A673 (cell line): Measurements from ENCODE around the gene GUCD1. TPM values are rescaled to one million over a fixed set of nuclear protein-coding genes. Genes with fewer than 3 reads are reported as not detected.
A peak's percentile ranks its signal among the peaks of the same experiment; 100 is the strongest.

ENCODE experiments used
- BruUV-seq: library from RNA; stranded (reverse); fragments of 400-500 nt; replicated peaks from 2 replicates; lab custom pipeline; 2021; lab: Mats Ljungman, UMichigan
- CTCF ChIA-PET: fragments of 300-600 bp; sonication (Branson Sonifier 250); formaldehyde crosslinking; loops from one replicate; lab custom pipeline; 2022; ENCODE audit warnings: antibody characterized with exemption; lab: Charles Lee
- POLR2A ChIA-PET: fragments of 300-600 bp; sonication (Branson Sonifier 250); formaldehyde crosslinking; loops from one replicate; lab custom pipeline; 2022; ENCODE audit warnings: antibody characterized with exemption; ENCODE audit not compliant: low non-redundant PET; lab: Charles Lee
- DNase-seq: peaks from one replicate; pipeline ENCODE4 v3.0.0-alpha.2; 2015; ENCODE audit warnings: low spot score
- H3K27ac ChIP-seq: fragments of 200-600 bp; sonication (generic); 2 replicates; pipeline ENCODE4 v1.5.1; 2016; ENCODE audit warnings: mixed run types, low read depth, mild to moderate bottlenecking, mixed read lengths, antibody characterized with exemption, low read length; ENCODE audit not compliant: poor library complexity, severe bottlenecking
- H3K27me3 ChIP-seq: fragments of 200-600 bp; sonication (generic); replicated peaks from 2 replicates; pipeline ENCODE4 v1.6.1; 2017; ENCODE audit warnings: mixed run types, low read depth, mild to moderate bottlenecking, mixed read lengths, antibody characterized with exemption, low read length; ENCODE audit not compliant: insufficient read depth, poor library complexity
- H3K36me3 ChIP-seq: fragments of 200-600 bp; sonication (generic); 2 replicates; pipeline ENCODE4 v1.6.1; 2016; ENCODE audit warnings: mixed run types, mild to moderate bottlenecking, mixed read lengths, antibody characterized with exemption, low read length; ENCODE audit not compliant: insufficient read depth, poor library complexity, severe bottlenecking
- H3K4me1 ChIP-seq: fragments of 200-600 bp; sonication (generic); 2 replicates; pipeline ENCODE4 v1.6.1; 2017; ENCODE audit warnings: mixed run types, mild to moderate bottlenecking, mixed read lengths, antibody characterized with exemption, low read length; ENCODE audit not compliant: insufficient read depth, poor library complexity, severe bottlenecking
- H3K4me3 ChIP-seq: fragments of 200-600 bp; sonication (generic); 2 replicates; pipeline ENCODE4 v1.5.1; 2016; ENCODE audit warnings: low read depth, mixed run types, mild to moderate bottlenecking, mixed read lengths, low read length; ENCODE audit not compliant: poor library complexity, severe bottlenecking
- H3K9me3 ChIP-seq: fragments of 200-600 bp; sonication (generic); 2 replicates; pipeline ENCODE4 v1.6.1; 2016; ENCODE audit warnings: mixed run types, low read depth, mild to moderate bottlenecking, mixed read lengths, antibody characterized with exemption, low read length; ENCODE audit not compliant: poor library complexity, severe bottlenecking
- CTCF ChIP-seq: fragments of 300-800, 200-600 bp; sonication (generic); conservative IDR thresholded peaks from 2 replicates; pipeline ENCODE4 v1.5.1; 2017; ENCODE audit warnings: low read depth, mild to moderate bottlenecking, antibody characterized with exemption, low read length, moderate library complexity, mixed read lengths
- EZH2 ChIP-seq: fragments of 200-600 bp; sonication (generic); IDR thresholded peaks from 2 replicates; pipeline ENCODE4 v1.6.1; 2017; ENCODE audit warnings: borderline replicate concordance, low read depth, mild to moderate bottlenecking, mixed read lengths, antibody characterized with exemption, low read length; ENCODE audit not compliant: poor library complexity, severe bottlenecking
- intact Hi-C: fragments of 100-400 bp; cut with micrococcal nuclease; formaldehyde crosslinking; loops from one replicate; pipeline ENCODE4 v1.10.0; 2022; ENCODE audit not compliant: unreplicated experiment
- total RNA-seq: library from RNA; stranded (reverse); gene quantifications from 2 replicates; pipeline ENCODE4 v1.2.3, GENCODE V29; 2021

The GUCD1 gene
- total RNA-seq, 1 experiment from 2014 or later: 70.5 TPM

- H3K36me3 ChIP-seq: no peaks in the 10 kb centered on the region
- H3K27me3 ChIP-seq: no peaks in the 10 kb centered on the region
- CTCF ChIA-PET: interaction anchor here (0.6 kb wide), 1 partner anchor 313 kb away, joined by 4 read pairs; no protein-coding TSS in a partner anchor
- no TSS peak for BruUV-seq
- no peak for DNase-seq
- no peak for TF ChIP-seq CTCF
- TF ChIP-seq EZH2: no peak
- H3K27ac ChIP-seq: no peak overlapping the region
- intact Hi-C loops: no loop called here
- POLR2A ChIA-PET: no interaction called here
- peak overlapping the region; percentile 42 for H3K4me3 ChIP-seq
- H3K9me3 ChIP-seq: no peaks in the 10 kb centered on the region
- no peaks in the 10 kb centered on the region for H3K4me1 ChIP-seq
Observed at GRCh38 chr22:24592058-24592850, 37.3 kb upstream of the GUCD1 start.

- H3K4me3 ChIP-seq: no peak overlapping the region
- no peaks in the 10 kb centered on the region for H3K9me3 ChIP-seq
- no peaks in the 10 kb centered on the region for H3K36me3 ChIP-seq
- H3K4me1 ChIP-seq: no peaks in the 10 kb centered on the region
- no peak for TF ChIP-seq EZH2
- no peak for TF ChIP-seq CTCF
- no peak for DNase-seq
- POLR2A ChIA-PET: interaction anchor here (0.7 kb wide), 1 partner anchor 1894 kb away, joined by 4 read pairs; no protein-coding TSS in a partner anchor
- CTCF ChIA-PET: interaction anchor here (0.6 kb wide), 1 partner anchor 312 kb away, joined by 4 read pairs; no protein-coding TSS in a partner anchor
- no TSS peak for BruUV-seq
- H3K27me3 ChIP-seq: no peaks in the 10 kb centered on the region
- H3K27ac ChIP-seq: no peak overlapping the region
- intact Hi-C loops: no loop called here
Observed at GRCh38 chr22:24591286-24591830, 36.4 kb upstream of the GUCD1 start.

GRCh38 chr22:24590596-24591173 lies 35.7 kb upstream of the GUCD1 start:
- no peak for TF ChIP-seq EZH2
- TF ChIP-seq CTCF: no peak
- no peaks in the 10 kb centered on the region for H3K36me3 ChIP-seq
- intact Hi-C loops: no loop called here
- POLR2A ChIA-PET: no interaction called here
- H3K27me3 ChIP-seq: no peaks in the 10 kb centered on the region
- BruUV-seq: no TSS peak
- H3K4me1 ChIP-seq: no peaks in the 10 kb centered on the region
- no peaks in the 10 kb centered on the region for H3K9me3 ChIP-seq
- CTCF ChIA-PET: no interaction called here
- no peak overlapping the region for H3K4me3 ChIP-seq
- no peak overlapping the region for H3K27ac ChIP-seq
- DNase-seq: no peak
